SK-N-SH (cell line): ENCODE results near the gene PEX12.

ENCODE experiments used
- CTCF ChIP-seq: fragments of 200-600 bp; sonication (generic); IDR thresholded peaks from 2 replicates; pipeline ENCODE4 v1.6.1; 2017; ENCODE audit warnings: antibody characterized with exemption, mild to moderate bottlenecking, moderate library complexity
- JUND ChIP-seq: IDR thresholded peaks from 2 replicates; pipeline ENCODE4 v1.4.0; 2012
- MAX ChIP-seq: IDR thresholded peaks from 2 replicates; pipeline ENCODE4 v1.4.0; 2012; ENCODE audit warnings: low read depth
- POLR2AphosphoS5 ChIP-seq: IDR thresholded peaks from 2 replicates; pipeline ENCODE4 v1.6.1; 2012; ENCODE audit warnings: low read depth, low read length
- RAD21 ChIP-seq: IDR thresholded peaks from 2 replicates; pipeline ENCODE4 v1.6.1; 2012; ENCODE audit warnings: mild to moderate bottlenecking, low read length
- RXRA ChIP-seq: IDR thresholded peaks from 2 replicates; pipeline ENCODE4 v1.4.0; 2012; ENCODE audit warnings: low read depth, mild to moderate bottlenecking, borderline replicate concordance
- ZBTB33 ChIP-seq: IDR thresholded peaks from 2 replicates; pipeline ENCODE4 v1.4.0; 2012; ENCODE audit warnings: low read depth, borderline replicate concordance

GRCh38 chr17:35578929-35579432 lies 610 bp upstream of the PEX12 start:
- TF ChIP-seq CTCF: no peak
- TF ChIP-seq MAX: no peak
- no peak for TF ChIP-seq POLR2AphosphoS5
- no peak for TF ChIP-seq JUND
- no peak for TF ChIP-seq ZBTB33
- no peak for TF ChIP-seq RXRA
- TF ChIP-seq RAD21: no peak
